GM18499 (cell line): ENCODE measurements around the gene TSPAN3.

ENCODE experiments used
- ATAC-seq: cut with Tn5 transposase; IDR thresholded peaks from one replicate; pipeline ENCODE4 v1.9.1; 2021; ENCODE audit warnings: moderate number of reproducible peaks; ENCODE audit not compliant: insufficient read depth, unreplicated experiment

The TSPAN3 gene

DNA sequence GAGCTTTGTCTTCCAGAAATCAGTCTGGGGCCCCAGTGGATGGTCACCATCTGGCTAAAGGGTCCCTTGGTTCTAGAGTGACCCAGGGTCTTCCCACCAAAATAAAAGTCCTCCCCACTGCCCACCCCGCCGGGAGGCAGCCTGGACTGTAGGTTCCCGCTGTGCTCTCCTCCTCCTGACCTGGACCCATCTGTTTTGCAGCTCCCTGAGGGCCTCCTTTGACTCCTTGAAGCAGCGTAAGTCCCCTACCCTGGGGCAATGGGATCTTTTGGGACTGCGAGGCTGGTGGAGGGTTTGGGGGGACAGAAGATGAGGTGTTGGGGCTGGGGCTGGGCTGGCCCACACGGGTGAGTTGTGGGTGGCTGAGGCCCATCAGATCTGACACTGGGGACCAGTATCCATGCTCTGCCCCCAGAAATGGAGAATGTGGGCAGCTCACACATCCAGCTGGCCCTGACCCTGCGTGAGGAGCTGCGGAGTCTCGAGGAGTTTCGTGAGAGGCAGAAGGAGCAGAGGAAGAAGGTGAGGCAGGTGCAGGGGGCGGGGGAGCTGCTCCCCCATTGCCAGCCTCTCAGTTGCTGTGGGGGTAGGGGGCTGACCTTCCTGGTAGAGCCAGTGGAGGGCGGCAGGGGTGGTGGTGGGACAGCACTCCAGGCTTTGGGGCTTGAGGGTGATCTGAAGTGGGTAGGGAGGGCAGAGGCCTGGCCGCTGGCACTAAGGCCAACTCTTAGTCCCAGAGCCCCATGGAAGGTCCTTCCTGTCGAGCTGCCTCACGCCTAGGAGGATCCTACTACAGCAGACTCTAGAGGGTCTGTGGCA, 45.6 kb downstream of the TSPAN3 start:
- ATAC-seq, result no peak

DNA sequence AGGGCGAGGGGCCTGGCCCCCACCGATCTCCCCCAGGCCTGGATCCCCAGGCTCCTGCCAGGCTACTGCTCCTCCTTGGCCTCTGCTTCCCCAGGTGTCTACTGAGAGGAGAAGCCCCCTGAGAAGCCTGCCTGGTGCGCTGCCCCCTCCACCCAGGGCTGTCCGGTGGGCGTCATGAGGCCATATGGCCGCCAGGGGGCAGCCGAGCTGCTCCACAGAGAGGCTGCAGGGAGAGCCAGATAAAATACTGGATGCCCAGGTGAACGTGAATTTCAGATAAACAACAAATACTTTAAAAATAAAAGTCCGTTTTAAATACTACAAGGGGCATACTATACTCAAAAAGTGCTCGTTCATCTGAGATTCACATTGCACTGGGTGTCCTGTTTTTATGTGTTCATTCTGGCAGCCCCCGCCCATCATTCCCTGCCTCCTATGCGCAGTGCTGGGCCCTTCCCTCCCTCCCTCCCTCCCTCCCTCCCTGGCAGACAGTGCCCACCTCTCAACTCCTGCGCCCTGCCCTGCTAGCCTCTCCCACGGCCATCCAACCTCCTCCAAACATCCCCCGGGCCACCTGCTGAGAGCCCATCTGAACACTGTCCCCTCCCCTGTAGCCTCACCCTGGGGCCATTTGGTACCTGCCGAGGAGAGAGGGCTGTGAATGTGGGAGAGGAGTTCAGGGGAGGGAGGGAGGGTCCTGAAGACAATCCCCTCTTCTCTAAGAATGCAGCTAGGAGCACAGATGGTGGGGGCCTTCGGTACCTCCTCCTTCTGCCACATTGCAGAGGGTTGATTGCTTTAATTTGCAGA, 46.4 kb downstream of the TSPAN3 start:
- ATAC-seq, result no peak

DNA sequence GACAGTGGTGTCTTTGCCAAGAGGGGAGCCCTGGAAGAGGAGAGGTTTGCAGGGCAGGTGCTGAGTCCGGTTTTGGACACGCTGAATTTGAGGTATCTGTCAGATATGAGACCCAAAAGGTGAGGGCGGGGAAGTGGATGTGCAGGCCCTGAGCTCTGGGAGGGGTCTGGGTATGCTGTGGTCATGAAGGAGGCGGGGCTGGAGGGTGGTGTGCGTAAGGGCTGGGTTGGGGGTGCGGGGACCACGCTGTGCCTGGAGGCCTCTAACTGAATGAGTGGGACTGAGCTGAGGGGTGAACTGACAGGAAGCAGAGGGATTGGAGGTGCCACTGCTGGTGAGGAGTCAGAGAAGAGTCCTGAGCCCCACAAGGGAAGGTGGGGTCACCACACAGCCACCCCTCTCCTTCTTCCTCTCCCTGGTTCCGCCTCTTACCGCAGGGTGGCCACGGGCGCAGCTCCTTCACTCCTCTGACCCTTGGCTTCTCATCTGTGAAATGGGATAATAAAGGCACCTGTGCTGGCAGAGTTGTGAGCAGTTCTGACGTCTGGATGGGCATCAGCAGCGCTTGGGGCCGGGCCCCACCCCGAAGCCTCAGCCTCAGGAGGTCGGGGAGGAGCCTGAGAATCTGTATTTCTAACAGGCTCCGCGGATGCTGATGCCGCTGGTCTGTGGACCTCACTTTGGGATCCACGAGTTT, 47.2 kb downstream of the TSPAN3 start:
- no peak for ATAC-seq

DNA sequence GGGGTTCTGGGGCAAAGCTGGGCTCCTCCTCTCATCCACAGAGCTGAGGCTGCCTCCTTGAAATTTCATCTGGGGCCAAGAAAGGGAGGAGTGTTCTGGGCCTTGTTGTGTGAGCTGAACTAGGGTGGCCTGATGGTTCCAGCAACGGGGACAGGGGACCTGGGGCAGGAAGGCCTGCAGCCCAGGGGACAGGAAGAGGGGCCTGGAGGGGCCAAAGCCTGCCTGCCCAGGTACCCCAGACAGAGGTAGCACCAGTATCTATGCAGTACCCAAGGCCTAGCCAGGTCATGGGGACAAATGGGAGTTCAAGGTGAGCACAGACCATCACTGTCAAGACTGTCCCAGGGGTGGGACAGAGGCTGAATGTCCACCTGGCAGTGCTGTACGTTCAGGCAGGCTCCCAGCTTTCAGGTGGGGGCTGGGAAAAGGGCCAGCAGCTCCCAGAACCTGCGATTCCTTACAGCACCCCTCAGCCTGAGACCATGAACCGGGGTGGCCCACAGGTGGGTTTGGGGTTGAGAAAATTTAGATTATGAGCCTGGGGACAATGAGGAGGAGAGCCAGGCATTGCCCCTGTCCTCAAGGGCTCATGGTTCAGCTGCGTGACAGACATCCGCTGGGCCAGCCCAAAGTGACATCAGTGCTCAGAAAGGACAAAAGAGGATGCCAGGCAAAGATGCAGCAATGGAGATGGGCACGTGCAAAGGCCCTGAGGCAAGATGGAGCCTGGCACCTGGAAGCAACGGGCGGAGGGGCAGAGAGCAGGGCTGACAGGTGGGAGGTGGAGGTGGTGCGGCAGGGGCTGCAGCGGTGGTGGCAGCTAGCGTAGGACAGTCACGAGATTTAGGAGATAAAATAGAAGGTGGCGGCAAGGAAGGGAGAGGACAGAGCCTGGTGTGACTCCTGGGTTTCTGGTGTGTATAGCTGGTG, 48.0 kb downstream of the TSPAN3 start:
- ATAC-seq, result no peak

DNA sequence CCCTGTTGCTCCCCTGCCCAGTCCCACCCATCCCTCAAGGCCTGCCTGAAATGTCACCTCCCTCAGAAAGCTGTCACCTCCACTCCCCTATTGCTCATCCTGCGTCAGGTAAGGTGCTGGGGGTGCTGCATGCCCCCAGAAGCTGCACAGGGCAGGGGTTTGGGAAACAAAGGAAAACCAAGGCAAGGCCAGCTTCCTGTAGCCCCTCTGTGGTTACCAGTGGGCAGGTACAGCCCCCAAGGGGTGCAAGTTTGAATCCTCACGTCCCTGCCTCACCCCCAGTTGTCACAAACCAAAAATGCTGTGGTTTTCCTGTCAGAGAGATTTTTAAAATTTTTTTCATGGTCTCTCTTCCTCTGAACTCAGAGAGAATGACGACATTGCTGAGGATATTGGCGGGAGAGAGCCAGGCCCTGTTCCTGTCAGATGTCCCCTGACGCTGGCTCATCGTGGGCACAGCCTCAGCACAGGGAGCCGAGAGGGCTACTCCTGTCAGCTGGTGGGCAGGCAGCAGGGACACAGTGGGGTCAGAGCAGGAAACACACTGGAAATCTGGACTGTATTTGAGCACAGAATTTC, 49.0 kb downstream of the TSPAN3 start:
- ATAC-seq, result no peak

DNA sequence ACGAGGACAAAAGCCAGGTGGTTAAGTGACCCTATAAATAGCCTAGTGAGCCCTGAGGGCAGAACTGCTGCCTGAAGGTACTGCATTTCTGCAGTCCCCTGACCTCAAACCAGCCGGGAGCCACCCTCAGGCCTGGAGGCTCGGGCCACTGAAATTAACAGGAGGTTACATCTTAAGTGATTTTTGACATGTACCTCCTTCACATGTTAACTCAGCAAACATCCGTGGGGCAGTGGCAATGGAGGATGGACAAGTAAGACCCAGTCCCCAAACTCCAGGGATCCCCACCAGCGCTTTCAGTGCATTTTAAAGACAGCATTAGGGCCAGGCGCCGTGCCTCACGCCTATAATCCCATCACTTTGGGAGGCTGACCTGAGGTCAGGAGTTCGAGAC, 49.8 kb downstream of the TSPAN3 start:
- ATAC-seq, result no peak

DNA sequence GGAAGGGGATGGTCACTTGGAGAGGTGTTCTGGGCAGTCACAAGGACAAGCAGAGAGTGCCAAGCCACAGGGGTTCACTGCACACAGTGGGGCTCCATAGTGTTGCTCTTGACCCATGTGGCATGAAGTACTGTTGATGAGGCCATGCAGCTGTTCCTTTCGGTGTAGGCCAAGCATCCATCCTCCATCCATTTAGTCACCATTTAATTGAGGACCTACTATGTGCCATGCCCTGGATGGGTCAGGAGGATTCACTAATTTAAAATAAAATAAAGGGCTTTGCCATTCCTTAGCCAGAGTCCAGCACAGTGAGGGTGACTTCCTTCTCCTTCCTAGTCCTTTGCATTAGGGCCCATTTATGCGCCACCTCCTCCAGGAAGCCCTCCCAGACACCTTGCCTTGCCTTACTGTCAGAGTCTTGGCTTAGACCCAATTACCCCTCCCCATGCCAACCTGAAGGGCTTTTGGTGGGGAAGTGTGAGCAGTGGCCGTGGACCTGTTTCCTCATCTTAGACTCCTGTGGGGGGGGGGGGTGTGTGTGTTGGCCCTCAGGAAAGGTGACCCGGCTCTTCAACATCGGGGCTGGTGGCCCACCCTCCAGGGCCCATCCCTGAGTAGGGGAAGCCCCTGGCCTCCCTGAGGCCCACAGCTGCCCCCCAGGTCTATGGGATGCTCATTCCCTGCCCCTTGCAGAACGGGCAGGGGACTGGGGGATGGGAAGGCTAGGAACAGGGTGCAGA, 50.4 kb downstream of the TSPAN3 start:
- ATAC-seq, result no peak

DNA sequence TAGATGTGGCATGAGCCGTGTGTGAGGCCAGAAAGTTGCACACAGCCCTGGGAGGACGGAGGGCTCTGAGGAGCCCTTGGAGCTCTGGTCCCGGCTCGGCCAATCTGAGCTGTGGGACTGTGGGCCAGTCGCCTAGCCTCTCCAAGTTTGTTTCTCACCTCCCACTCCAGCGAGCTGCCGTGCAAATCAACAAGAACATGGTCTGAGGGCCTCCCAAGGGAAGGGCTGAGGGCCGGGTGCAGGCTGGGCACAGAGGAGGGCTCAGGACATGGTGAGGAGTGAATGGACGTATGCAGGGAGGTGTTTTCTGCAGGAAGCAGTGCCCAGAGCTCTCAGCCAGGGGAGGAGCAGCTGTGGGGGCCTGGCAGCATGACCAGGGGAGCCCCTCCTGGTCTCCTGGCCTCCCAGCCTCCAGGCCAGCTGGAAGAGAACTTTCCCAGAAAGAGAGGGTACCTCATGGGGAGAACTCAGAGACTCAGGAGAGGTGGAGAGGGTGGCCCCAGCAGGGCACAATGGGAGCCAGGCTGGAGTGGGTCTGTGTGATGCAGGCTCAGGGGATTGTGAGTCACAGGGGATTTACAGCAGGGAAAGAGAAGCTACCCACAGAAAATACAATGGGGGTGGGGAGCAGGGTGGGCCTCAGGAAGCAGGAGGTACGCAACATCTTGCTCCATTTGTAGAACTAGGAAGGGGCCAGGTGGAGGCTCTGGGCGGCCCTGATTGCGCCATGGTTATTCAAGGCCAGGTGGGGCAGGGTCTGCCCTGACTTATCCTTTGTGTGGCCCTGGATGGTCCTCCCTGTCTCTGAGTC, 51.2 kb downstream of the TSPAN3 start:
- ATAC-seq, result no peak

DNA sequence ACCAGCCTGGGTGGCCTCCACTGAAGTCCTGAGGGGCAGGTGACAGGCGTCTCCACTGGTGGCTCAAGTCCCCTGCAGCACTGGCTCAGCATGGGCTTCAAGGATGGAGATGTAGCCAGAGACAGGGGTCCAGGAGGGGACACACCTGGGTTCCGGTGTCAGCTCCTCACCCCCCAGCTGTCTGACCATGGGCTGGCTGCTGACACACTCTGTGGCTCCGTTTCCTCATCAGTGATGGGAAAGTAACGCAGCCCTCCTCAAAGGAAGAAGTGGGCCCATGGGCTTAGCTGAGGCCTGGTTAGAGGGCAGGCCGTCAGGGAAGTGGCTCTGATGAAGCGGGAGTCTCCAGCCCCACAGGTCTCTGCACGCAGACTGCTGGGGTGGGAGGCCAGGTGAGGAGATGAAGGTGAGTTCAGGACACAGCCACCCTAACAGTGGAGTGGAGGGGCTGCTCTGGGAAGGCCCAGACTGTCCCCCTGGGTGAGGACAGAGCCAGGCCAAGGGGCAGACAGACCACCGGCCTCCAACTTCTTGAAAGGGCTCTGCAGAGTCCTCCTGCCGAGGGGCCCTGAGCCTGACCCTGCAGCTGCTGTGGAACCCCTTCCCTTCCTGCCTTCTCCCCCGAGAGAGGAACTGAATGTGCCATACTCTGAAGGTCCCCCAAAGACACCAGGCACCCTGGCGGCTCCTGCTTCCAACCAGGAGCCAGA, 52.0 kb downstream of the TSPAN3 start:
- no peak for ATAC-seq

DNA sequence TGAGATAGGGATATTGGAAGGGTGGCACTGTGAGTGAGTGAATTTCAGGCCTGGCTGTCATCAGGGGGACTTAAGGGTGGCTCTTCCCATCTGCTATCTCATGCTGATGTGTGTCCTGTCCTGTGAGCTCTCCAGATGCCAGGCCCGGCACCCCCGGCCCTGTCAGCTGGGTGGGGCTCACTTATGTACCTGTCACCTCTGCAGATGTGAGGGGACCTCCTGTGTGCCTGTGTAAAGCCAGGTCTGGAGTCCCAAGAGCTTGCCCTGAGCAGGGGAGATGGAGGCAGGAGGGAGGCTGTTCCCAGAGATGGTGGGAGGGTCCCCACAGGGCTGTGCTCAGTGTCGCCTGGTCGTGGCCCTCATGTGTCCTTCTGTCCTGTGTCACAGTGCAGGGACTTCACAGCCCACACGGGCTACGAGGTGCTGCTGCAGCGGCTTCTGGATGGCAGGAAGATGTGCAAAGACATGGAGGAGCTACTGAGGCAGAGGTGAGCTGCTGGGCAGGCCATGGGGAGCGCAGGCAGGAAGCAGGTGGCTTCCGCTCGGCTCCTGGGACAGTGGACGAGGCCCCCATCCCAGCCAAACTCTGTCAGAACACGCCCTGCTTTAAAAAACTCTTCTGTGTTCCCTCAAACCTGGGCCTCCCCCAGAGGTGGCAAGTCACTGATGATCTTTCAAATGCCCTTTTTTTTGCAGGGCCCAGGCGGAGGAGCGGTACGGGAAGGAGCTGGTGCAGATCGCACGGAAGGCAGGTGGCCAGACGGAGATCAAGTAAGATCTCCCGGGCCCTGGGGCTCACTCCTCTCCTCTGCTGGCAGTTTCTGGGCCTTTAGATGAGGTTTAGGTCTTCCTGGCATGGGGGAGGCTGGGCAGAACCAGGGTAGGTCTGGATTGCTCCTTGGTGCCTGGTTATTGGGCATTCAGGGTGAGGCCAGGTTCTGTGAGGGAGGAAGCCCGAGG, 52.9 kb downstream of the TSPAN3 start:
- ATAC-seq, result no peak

DNA sequence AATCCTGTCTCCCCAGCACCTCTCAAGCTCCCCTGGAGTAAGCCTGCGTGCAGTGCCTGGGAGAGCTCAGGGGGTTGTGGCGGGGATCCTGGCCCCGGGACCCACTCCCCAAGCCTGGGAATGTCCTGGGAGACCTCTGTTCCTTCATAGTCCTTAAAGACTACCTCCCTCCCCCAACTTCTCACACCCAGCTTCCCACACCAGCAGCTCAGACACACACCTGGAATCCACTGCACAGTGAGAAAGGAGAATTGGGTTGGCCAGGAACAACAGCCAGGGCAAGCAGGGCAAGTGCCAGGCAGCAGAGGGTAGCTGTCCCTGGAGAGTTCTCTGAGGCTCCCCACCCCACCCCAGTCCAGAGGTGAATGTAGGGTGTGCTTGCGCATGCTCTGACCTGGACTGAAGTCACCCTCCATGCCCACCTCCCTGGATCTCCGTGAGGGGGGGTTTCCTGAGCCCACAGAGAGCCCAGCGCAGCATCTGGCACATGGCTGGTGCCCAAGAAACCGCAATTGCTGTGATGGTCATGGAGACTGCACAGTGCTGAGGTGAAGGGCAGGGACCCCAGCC, 53.7 kb downstream of the TSPAN3 start:
- ATAC-seq, result no peak

DNA sequence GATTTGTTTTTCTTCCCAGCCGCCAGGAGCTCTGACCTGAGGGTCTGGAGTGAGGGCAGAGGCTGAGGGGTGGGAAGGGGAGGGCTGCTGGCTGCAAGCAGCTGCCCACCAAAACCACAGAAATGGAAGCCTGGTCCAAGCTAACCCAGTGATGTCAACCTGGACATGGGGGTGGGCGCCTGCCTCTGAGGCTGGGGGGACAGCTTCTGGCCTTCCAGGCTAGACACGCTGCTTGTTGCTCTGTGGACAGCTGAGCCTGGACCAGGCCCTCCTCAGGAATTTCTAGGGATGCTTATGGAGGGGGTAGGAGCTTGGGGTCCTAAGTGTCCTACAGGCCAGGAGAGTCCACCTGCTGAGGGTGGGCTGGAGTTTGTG, 54.6 kb downstream of the TSPAN3 start:
- no peak for ATAC-seq

DNA sequence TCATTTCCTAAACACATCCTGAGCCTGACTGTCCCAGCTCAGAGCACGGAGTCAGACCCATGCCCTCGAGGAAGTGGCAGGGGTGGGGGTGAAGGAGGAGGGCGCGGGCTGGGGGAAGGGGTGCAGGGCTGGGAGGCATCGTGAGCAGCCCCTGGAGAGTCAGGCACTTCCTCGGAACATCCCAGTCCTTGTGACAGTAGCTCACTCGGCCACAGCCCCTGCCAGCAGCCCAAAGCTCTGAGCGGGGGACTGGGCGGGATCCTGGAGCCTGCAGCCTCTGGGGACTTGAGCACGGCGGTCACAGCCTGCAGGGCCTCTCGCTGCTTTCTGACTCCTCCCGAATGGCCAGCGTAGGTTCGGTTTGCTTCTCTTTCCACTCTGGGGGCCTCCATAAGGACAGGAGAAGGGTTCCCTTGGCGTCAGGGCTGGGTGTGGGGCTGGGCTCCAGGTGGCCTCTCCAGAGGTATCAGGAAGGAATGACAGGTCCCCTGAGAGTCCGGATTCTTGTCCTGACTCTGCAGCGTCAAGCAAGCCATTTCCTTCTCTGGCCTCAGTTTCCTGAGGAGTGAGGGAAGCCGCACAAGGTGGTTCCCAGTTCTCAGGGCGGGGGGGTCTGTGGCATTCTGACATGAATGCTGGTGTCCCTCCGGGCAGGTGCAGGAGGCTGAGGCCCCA, 55.1 kb downstream of the TSPAN3 start:
- ATAC-seq, result no peak

DNA sequence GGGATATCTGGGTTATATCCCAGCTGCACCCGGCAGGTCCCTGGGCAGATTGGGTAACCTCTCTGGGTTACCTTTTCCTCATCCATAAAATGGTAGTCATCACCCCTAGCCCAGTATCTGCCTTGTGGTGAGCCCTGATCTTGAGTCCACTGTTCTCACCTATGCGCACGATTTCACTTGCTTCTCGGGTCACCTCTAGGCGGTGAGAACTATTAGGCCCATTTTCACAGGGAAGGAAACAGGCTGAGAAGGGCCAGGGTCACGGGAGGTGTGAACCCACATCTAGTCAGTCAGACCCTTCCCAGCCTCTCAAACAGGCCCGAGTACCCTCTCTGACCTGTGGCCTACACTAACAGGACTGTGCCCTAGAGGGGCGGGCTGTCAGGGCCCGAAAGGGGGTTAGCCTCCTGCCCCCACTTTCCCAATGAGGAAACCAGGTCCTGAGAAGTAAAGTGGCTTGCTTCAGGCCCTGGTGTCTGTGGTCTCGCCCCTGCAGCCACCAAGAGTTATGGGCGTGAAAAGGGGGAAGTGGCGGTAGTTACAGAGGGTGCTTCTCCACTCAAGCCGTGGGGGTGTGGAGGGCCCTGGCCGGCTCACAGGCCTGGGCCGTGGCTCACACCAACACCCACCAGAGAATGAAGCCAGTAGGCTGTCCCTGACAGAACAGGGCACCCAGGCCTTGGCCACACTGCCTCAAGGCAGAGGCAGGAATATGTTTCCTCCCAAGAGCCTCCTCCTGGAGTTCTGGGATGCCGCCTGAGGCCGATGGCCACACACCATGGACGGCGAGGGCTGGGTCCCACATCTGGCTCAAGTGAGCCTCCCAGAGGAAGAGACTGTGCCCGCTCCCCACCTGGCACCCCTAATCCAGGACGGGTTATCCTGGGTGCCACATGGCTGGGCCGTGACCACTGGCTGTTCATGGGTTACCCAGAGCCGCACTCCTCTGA, 56.5 kb downstream of the TSPAN3 start:
- ATAC-seq, result no peak

DNA sequence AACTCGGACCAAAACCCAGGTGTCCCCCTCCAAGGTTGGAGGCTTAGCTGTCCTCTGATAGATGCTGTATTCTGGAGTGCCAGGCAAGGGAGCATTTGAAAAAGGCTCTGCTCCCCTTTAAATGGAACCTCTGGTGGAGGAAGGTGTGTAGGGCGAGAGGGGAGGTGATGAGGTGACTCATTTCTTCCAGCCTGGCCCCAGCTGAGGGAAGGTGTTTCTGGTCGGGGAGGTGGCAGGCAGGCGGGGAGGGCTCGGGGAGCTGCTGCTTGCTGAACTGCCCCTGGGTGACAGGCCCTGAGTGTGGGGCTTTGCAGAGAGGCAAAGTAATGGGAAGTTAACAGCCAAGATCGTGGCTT, 57.2 kb downstream of the TSPAN3 start:
- ATAC-seq, result no peak
